GM19023 (cell line): ENCODE measurements around the gene C18orf32.
"Not testable (repeated sequence)": the region's sequence is repeated elsewhere in the genome, so short reads cannot be mapped to it uniquely, and the experiment has no call there.

ENCODE experiments used
- ATAC-seq: cut with Tn5 transposase; IDR thresholded peaks from one replicate; pipeline ENCODE4 v1.9.1; 2021; ENCODE audit warnings: mild to moderate bottlenecking, moderate library complexity; ENCODE audit not compliant: unreplicated experiment

The C18orf32 gene

GRCh38 chr18:49472459-49472858, 14.6 kb downstream of the C18orf32 start:
- no peak for ATAC-seq

GRCh38 chr18:49471532-49471931, 15.5 kb downstream of the C18orf32 start:
- ATAC-seq = no peak

- no peak for ATAC-seq
Observed at GRCh38 chr18:49467599-49467998, 19.4 kb downstream of the C18orf32 start.

GRCh38 chr18:49467019-49467563, 19.9 kb downstream of the C18orf32 start:
- no peak for ATAC-seq

GRCh38 chr18:49464718-49465598, 22.1 kb downstream of the C18orf32 start:
- ATAC-seq = no peak

DNA sequence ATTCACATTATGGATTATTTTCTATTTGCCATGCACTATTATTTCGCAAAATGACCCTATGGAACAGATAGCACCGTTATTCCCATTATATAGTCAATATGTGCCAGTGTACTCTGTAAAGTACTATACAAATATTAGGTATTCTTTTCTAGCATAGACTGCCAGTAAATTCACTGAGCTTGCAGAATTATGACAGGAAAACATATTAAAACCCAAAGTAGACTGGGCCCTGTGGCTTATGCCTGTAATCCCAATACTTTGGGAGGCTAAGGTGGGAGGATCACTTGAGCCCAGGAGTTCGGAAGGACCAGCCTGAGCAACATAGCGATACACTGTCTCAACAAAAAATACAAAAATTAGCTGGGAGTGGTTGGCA, 25.4 kb downstream of the C18orf32 start:
- ATAC-seq = no peak

- no peak for ATAC-seq
Observed at GRCh38 chr18:49460976-49461601, 25.9 kb downstream of the C18orf32 start.

DNA sequence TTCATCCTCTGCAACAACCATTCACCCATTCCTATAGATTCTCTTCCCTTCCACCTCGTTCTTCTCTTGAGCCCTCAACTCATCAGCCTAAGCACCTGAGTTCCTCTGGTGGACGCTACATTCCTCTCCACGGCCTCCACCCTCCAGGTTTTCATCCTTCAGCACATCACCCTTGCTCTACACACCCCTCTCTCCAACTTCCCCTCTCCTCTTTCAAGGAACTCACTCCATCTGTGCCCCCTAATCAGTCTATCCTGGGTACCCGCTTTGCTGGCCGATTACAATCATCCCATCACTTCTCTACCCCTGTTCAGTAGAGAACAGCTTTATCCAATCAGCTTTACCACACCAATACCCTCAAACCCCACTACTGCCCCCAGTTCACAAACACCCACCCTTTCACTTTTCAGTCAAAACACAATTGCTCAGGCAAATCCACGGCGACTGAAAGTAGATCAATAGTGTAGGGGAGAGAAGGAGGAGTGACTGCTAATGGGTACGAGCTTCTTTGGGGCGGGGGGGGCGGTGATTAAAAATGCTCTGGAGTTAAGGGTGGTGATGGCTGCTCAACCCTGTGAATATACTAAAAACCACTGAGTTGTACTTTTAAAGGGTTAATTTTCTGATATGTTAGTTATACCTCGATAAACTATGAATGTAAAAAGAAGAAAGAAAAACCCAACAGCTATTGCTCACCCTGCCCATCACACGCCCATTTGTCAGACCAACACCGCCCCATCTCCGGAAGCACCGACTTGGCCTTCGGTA, 27.4 kb downstream of the C18orf32 start:
- ATAC-seq = peak; percentile 37

DNA sequence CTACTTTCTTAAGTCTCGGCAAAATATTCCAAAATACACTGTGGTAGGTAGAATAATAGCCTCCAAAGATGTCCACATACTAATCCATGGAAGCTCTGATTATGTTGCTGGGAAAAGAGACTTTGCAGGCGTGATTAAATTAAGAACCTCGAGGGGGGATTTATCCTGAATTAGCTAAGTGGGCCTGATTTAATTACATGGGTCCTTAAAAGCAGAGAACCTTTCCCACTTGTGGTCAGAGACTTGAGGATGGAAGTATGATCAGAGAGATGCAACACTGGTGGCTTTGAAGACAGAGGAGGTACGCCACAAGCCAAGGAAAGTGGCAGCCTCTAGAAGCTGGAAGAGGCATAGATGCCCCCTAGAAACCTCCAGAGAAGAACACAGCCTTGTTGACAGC, 29.4 kb downstream of the C18orf32 start:
- no peak for ATAC-seq

- no peak for ATAC-seq
Observed at GRCh38 chr18:49456794-49457193, 30.2 kb downstream of the C18orf32 start.

DNA sequence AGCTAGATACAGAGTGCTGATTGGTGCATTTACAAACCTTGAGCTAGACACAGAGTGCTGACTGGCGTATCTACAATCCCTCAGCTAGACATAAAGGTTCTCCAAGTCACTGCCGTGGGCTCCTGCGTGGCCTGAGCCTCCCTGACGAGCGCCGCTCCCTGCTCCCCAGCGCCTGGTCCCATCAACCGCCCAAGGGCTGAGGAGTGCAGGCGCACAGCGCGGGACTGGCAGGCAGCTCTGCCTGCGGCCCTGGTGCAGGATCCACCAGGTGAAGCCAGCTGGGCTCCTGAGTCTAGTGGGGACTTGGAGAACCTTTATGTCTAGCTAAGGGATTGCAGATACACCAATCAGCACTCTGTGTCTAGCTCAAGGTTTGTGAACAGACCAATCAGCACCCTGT, 34.5 kb downstream of the C18orf32 start:
- ATAC-seq = not testable (repeated sequence)

GRCh38 chr18:49447810-49448745, 39.0 kb downstream of the C18orf32 start:
- ATAC-seq = no peak

GRCh38 chr18:49446481-49446880, 40.6 kb downstream of the C18orf32 start:
- no peak for ATAC-seq

GRCh38 chr18:49444581-49444980, 42.5 kb downstream of the C18orf32 start:
- ATAC-seq = no peak

DNA sequence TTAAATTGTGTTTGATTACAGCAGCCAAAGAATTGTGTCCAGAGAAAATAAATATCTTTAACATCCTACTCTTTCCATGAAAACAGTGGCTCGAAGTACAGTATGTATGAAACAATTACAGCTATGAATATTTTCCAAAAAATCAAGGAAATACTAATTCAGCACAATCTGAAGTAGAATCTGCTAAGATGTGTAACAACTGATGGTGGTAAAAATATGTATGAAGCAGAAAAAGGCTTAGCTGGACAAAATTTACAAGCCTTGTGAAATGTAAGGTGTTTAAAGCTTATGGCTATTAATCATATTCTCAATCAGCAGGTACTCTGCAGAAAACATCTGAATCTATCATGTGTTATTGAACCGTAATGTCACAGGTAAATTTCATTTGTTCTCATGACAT, 43.2 kb downstream of the C18orf32 start:
- ATAC-seq = no peak

GRCh38 chr18:49441338-49441938, 45.6 kb downstream of the C18orf32 start:
- ATAC-seq = no peak

- no peak for ATAC-seq
Observed at GRCh38 chr18:49435170-49435569, 51.9 kb downstream of the C18orf32 start.

GRCh38 chr18:49432602-49433001, 54.4 kb downstream of the C18orf32 start:
- no peak for ATAC-seq

DNA sequence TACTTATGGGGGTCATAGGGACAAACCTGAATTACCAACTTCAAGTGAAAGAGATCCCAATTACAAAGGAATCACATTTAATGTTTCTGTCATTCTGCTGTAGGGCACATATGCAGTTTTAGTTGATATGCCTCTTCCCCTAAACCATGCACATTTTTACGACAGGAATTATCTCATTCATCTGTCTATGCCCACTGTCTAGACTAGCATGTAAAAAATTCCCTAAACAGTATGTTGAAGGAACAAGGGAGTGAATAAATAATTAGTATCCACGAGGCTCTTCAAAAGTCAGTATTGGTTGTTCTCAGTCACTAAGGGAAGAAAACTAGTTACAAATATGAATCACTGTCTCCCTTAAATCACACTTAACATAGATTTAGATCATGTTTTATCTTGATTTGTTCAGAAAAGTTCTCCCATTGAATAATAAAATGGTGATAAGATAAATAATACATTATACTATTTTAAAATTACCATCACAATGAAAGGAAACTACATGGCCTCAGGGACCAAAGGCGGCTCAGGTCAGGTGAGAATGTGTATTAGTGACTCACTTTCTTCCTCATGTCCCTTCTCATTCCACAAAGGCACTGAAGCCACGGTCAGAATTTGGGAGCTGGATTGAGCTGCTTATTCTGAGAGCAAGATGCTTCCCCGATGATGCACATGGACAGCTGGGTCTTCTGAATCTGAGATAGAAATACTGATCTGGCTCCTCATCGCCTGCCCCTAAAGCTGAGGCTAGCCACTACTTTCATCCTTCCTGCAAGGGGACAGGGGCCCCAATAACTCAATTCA, 55.7 kb downstream of the C18orf32 start:
- no peak for ATAC-seq
